NOMO-1 treated with DMSO at 0.1 percent for 48 hours (cell line): ENCODE results near the gene RADIL.

ENCODE experiments used
- DNase-seq: peaks from one replicate; lab custom pipeline; 2025; ENCODE audit not compliant: unreplicated experiment; lab: John Stamatoyannopoulos, UW

RADIL gene

DNA sequence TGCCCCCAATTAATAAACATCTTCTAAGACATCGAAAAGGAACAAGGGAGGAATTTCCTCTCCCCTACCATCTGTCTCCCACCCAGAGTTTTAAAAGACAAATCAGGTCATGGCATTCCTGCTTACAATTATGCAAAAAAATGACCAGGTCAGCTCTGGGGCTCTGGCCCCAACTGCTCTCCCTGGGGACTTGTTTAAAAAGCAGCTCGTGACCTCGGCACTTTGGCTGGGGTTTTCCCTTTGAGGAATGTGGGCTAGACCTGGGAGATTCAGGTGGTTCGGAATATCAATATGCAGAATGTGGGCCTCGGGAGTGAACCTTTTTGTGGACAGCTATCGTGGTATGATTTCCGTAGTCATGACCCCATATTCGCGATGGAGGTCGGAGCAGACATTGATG is 648 bp upstream of the RADIL start:
- no peak for DNase-seq

GRCh38 chr7:4883033-4883371 is 514 bp downstream of the RADIL start:
- DNase-seq: no peak

DNA sequence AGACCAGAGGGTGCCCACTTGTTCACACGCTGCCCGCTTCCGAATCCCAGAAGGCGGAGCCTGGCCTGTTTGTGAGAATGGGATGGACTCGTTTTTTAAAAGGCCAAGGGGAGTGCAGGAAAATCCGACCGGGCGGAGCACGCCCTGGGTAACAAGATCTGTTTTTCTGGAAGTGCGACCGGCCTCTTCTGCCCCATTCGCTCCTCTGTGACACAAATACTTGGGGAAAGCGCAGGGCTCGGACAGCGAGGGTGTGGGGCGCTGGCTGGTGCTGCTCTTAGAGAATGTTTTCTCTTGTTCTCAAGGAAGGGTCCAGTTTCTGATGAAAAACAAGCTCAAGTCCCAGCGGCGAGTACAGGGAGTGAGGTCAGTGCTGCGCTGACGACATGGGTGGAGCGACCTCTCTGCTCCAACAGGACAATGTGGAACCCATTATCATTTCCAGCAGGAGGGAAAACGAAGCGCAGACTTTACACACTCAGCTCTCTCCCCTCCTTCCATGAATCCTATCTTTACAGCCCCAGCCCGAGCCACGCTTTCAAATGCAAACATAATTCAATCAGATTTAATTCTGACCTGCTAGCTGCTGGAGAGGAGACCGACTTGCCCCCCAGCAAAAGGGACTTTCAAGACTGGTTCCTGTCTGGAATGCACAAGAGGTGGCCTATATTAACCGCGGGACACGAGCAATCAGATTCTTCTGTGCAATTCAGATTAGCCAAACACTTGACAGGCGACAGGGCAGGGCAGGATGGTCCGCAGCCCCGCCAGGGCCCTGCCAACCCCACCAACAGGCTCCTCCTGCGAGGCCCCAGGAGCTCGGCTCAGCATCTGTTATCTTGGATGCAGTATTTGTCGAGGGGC is 1.1 kb downstream of the RADIL start:
- no peak for DNase-seq

DNA sequence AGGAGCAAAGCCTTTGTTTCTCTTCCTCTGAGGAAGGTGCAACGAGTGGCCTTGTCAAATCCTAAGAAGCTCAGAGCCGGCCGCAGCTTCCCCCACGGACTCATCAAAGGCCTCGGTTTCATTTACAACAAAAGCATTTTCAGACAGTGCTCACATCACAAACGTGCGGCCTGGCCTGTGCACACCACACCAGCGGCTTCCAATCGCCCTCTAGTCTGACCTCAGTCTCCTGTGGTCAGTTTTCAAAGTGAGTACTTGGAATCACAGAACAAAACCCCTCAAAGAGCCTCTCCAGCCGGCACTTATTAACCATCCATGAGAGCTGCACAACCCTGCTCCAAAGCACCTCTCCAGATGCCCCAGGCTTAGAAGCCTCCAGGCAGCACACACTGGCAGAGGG is 3.3 kb downstream of the RADIL start:
- no peak for DNase-seq

- no peak for DNase-seq
Observed at GRCh38 chr7:4879396-4880081, 4.0 kb downstream of the RADIL start.

DNA sequence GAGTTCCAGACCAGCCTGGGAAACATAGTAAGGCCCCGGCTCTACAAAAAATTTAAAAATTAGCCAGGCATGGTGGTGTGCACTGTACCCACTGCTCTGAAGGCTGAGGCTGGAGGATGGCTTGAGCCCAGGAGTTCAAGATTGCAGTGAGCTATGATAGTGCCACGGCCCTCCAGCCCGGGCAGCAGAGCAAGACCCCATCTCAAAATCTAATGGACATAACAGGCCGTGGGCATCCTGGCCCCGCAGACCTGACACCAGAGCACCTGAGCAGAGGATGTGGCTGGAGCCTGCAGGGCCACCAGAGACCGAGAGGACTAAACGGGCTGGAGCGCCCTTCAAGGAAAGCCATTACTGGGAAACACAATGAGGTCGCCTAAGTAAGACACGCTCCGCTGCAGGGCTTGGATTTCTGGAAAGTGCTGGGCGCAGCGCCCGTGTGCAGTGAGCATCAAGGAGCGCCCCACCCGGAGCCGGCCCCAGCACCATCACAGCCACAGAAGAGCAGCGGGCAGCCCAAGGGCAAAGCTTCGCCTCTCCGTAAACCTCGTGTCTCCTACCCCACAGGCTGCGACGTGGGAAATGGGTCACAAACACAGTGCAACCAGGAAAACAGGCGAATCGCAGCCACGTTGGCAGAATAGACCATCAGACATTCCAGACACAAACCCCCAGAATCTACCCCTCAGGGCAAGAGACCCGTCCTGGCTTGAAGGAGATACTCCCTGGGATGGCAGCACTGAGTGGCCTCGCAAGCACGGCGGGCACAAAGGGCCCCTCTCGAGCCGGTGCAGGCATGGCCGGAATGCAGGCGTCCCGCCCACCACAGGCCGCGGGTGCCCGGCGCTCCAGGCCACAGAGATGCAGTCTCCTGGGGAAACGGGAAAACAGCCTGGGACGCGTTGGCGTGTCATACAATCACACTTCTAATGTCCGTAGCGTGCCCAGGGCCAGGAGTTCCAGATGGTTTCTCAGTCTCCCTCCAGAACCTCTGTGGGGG is 4.9 kb downstream of the RADIL start:
- DNase-seq: no peak

- DNase-seq: no peak
Observed at GRCh38 chr7:4876586-4876985, 6.9 kb downstream of the RADIL start.

DNA sequence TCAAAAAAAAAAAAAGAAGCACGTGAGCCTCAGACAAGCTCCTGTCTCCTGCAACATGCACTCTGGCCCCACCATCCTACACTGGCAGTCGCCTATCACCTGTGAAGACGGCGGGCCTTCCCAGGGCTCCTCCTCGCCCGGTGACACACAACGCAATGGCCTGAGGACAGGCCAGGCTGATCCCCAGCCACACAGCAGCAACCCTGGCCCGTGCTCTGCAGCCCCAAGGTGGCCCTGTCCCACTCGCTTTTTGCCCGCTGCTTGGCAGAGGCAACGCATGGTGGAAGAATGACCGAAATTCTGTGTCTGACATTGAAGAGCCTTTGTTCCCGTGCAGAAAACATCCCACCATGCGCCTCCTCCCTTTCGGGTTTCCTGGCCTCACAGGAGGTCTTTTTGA is 8.1 kb downstream of the RADIL start:
- no peak for DNase-seq

GRCh38 chr7:4873071-4873944 is 10.2 kb downstream of the RADIL start:
- no peak for DNase-seq

GRCh38 chr7:4871930-4872675 is 11.4 kb downstream of the RADIL start:
- DNase-seq: no peak

GRCh38 chr7:4871056-4871680 is 12.3 kb downstream of the RADIL start:
- DNase-seq: no peak

DNA sequence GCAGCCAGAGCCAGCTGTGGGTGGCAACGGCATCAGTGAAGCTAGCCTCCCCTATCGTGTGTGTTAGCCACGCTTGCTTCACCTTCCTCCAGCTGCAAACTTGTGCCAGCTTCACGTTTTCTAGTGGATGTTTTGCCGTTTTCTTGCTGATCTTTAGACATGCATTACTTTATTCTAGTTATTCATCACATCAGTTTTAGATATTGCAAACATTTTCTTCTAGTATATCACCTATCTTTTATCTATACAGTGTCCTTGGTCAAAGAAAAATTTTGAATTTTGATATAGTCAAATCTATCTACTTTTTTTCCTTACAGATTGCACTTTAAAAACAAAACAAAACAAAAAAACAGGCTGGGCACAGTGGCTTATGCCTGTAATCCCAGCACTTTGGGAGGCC is 15.0 kb downstream of the RADIL start:
- DNase-seq: no peak

DNA sequence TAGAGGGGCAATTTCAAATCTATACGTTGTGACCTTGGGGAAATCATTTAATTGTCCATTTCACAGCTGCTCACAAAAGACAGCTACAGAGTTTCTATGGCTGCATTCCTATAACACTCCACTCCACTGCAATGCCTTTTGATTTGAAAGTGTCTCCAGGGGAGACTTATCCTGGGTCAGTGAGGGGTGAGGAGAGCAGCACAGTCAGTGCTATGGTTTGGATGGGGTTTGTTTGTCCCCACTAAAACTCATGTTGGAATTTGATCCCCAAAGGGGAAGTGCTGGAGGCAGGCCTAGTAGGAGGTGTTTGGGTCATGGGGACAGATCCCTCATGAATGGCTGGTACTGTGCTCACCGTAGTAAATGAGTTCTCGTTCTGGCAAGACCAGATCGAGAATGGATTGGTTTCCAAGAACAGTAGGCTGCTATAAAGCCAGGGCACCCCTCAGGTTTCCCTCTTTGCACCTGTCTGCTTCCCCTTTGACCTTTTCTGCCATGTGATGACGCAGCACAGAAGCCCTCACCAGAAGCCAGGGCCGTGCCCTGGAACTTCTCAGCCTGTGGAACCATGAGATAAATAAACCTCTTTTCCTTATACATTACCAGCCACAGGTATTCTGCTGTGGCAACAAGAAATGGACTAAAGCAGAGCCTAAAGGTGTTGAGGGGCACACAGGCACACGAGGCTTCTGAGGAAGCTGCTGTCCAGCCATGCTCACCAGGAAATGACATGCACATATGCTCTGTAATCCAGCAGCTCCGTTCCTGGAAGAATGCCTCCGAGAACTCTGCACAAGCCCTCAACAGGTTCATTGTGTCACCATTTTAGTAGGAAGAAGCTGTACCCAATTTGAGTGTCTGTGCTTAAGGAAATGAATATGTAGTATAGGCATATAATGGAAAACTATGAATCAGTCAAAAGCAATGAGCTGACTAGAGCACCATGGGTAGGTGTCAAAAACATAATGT is 16.7 kb downstream of the RADIL start:
- DNase-seq: no peak

GRCh38 chr7:4862156-4862555 is 21.4 kb downstream of the RADIL start:
- DNase-seq: no peak

DNA sequence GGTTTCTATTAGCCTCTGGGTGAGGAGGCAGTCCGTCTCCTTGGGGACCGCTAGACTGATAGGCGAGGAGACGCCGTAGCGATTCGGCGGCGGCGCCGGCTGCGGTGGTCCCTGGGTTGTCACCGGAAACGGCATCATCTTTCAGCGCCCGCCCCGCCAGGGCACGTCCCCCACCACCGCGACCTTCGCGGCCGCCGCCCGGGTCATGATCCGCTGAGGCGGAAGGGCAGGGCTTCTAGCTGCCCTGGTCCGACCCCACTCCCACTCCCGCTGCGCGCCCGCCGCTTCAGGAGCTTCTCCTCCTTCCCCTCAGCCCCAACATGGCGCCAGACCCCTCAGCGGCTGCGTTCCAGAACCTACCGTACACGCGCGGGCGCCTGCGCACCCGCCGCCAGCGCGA is 21.8 kb downstream of the RADIL start, which contains the start of gene PAPOLB:
Gene PAPOLB, minus strand, starts transcription at position 358 of the 400 bp plus-strand sequence. Its CDS starts 220 bp downstream, at position 138.
- DNase-seq: no peak

GRCh38 chr7:4861227-4861626 is 22.3 kb downstream of the RADIL start:
- no peak for DNase-seq

GRCh38 chr7:4857189-4857588 is 26.3 kb downstream of the RADIL start:
- DNase-seq: no peak
